IMR-90 (cell line): Measurements from ENCODE around the gene RAP1GAP2. TPM values are rescaled to one million over a fixed set of nuclear protein-coding genes. Genes with fewer than 3 reads are reported as not detected.

Source experiments
- ATAC-seq: fragments of 200-7000 bp; cut with Tn5 transposase; 2 replicates; pipeline ENCODE4 v1.9.1; 2020; ENCODE audit warnings: low read depth, mild to moderate bottlenecking, moderate library complexity
- BruUV-seq: library from RNA; stranded (reverse); fragments of 400-500 nt; replicated peaks from 2 replicates; lab custom pipeline; 2021; lab: Mats Ljungman, UMichigan
- CTCF ChIA-PET: fragments of 300-600 bp; formaldehyde crosslinking; extraction: SDS; loops from one replicate; lab custom pipeline; 2021; ENCODE audit warnings: antibody characterized with exemption; lab: Yijun Ruan, JAX
- POLR2A ChIA-PET: fragments of 300-600 bp; sonication (Branson Sonifier 250); formaldehyde crosslinking; loops from one replicate; lab custom pipeline; 2022; ENCODE audit warnings: antibody characterized with exemption; ENCODE audit not compliant: unreplicated experiment; lab: Charles Lee
- DNase-seq: peaks from one replicate; pipeline ENCODE4 v3.0.0; 2013
- H2AFZ ChIP-seq: replicated peaks from 2 replicates; pipeline ENCODE3; 2013; ENCODE audit warnings: low read length, mild to moderate bottlenecking; ENCODE audit not compliant: poor library complexity
- H2AK5ac ChIP-seq: 2 replicates; pipeline ENCODE4 v1.6.1; 2013; ENCODE audit warnings: low read depth, low read length, inconsistent platforms
- H2AK9ac ChIP-seq: replicated peaks from 2 replicates; pipeline ENCODE3; 2013; ENCODE audit warnings: mild to moderate bottlenecking, low read depth, low read length, moderate library complexity; ENCODE audit not compliant: poor library complexity
- H2BK120ac ChIP-seq: 2 replicates; pipeline ENCODE4 v1.6.1; 2013; ENCODE audit warnings: low read depth, low read length, inconsistent platforms
- H2BK15ac ChIP-seq: 3 replicates; pipeline ENCODE4 v1.6.1; 2013; ENCODE audit warnings: low read depth, low read length, inconsistent platforms
- H2BK20ac ChIP-seq: 2 replicates; pipeline ENCODE4 v1.6.1; 2013; ENCODE audit warnings: low read depth, mild to moderate bottlenecking, inconsistent platforms, low read length, moderate library complexity
- H2BK5ac ChIP-seq: 2 replicates; pipeline ENCODE4 v1.6.1; 2013; ENCODE audit warnings: mild to moderate bottlenecking, low read depth, low read length, inconsistent platforms; ENCODE audit not compliant: poor library complexity, severe bottlenecking
- H3K14ac ChIP-seq: replicated peaks from 2 replicates; pipeline ENCODE4 v1.6.1; 2013; ENCODE audit warnings: low read depth, low read length, inconsistent platforms
- H3K18ac ChIP-seq: 2 replicates; pipeline ENCODE4 v1.6.1; 2013; ENCODE audit warnings: low read depth, low read length, control low read depth
- H3K23ac ChIP-seq: 2 replicates; pipeline ENCODE4 v1.6.1; 2013; ENCODE audit warnings: low read depth, low read length, inconsistent platforms
- H3K27ac ChIP-seq: 2 replicates; pipeline ENCODE4 v1.5.1; 2013; ENCODE audit warnings: mild to moderate bottlenecking, control low read depth, low read length; ENCODE audit not compliant: insufficient read depth
- H3K27me3 ChIP-seq: 2 replicates; pipeline ENCODE4 v1.6.1; 2013; ENCODE audit warnings: low read length; ENCODE audit not compliant: control insufficient read depth, insufficient read depth
- H3K36me3 ChIP-seq: 2 replicates; pipeline ENCODE4 v1.6.1; 2013; ENCODE audit warnings: low read length, mixed read lengths; ENCODE audit not compliant: control insufficient read depth, insufficient read depth
- H3K4ac ChIP-seq: 2 replicates; pipeline ENCODE4 v1.6.1; 2013; ENCODE audit warnings: low read depth, low read length, inconsistent platforms
- H3K4me1 ChIP-seq: 2 replicates; pipeline ENCODE4 v1.6.1; 2013; ENCODE audit warnings: low read length, mixed read lengths; ENCODE audit not compliant: control insufficient read depth, insufficient read depth
- H3K4me2 ChIP-seq: 2 replicates; pipeline ENCODE4 v1.6.1; 2013; ENCODE audit warnings: low read depth, mild to moderate bottlenecking, control low read depth, low read length, moderate library complexity
- H3K4me3 ChIP-seq: 2 replicates; pipeline ENCODE4 v1.5.1; 2013; ENCODE audit warnings: low read depth, mild to moderate bottlenecking, control low read depth, low read length, moderate library complexity; ENCODE audit not compliant: insufficient read depth
- H3K56ac ChIP-seq: 2 replicates; pipeline ENCODE4 v1.6.1; 2013; ENCODE audit warnings: low read length, inconsistent platforms; ENCODE audit not compliant: insufficient read depth; ENCODE audit errors: extremely low read depth
- H3K79me1 ChIP-seq, 2 experiments: 2 replicates each; pipeline ENCODE4 v1.6.1; 2013; ENCODE audit warnings: low read length in 2 of 2, inconsistent platforms in 1 of 2, low read depth in 1 of 2
- H3K9ac ChIP-seq: 2 replicates; pipeline ENCODE4 v1.6.1; 2013; ENCODE audit warnings: low read depth, low read length, control low read depth
- H3K9me1 ChIP-seq: 2 replicates; pipeline ENCODE4 v1.6.1; 2013; ENCODE audit warnings: low read length, inconsistent platforms; ENCODE audit not compliant: insufficient read depth
- H3K9me3 ChIP-seq: 2 replicates; pipeline ENCODE4 v1.6.1; 2013; ENCODE audit warnings: low read length; ENCODE audit not compliant: control insufficient read depth, insufficient read depth
- H4K20me1 ChIP-seq: 2 replicates; pipeline ENCODE4 v1.6.1; 2013; ENCODE audit warnings: low read length, inconsistent platforms; ENCODE audit not compliant: insufficient read depth
- H4K5ac ChIP-seq: 2 replicates; pipeline ENCODE4 v1.6.1; 2013; ENCODE audit warnings: mild to moderate bottlenecking, low read depth, low read length, control low read depth
- H4K8ac ChIP-seq, 2 experiments: 2 replicates each; pipeline ENCODE4 v1.6.1; 2013; ENCODE audit warnings: low read depth in 2 of 2, low read length in 2 of 2, control low read depth in 1 of 2, inconsistent platforms in 1 of 2
- H4K91ac ChIP-seq: 2 replicates; pipeline ENCODE4 v1.6.1; 2013; ENCODE audit warnings: low read depth, low read length, inconsistent platforms; ENCODE audit not compliant: insufficient read depth
- CEBPB ChIP-seq: IDR thresholded peaks from 2 replicates; pipeline ENCODE4 v1.6.1; 2012; ENCODE audit warnings: low read depth, low read length, improper control_type of control experiment
- CHD1 ChIP-seq: IDR thresholded peaks from 2 replicates; pipeline ENCODE4 v1.6.1; 2012; ENCODE audit warnings: low read depth, low read length, improper control_type of control experiment
- CTCF ChIP-seq: conservative IDR thresholded peaks from 2 replicates; pipeline ENCODE4 v1.5.1; 2012; ENCODE audit warnings: mild to moderate bottlenecking, low read depth, low read length, improper control_type of control experiment
- ELK1 ChIP-seq: fragments of 150-350 bp; IDR thresholded peaks from 2 replicates; pipeline ENCODE4 v1.6.1; 2016; ENCODE audit warnings: low read depth, mild to moderate bottlenecking, low read length, moderate library complexity, borderline replicate concordance
- FOS ChIP-seq: fragments of 150-350 bp; IDR thresholded peaks from 2 replicates; pipeline ENCODE4 v1.6.1; 2016; ENCODE audit warnings: low read depth, low read length
- MAZ ChIP-seq: IDR thresholded peaks from 2 replicates; pipeline ENCODE4 v1.6.1; 2012; ENCODE audit warnings: low read depth, mild to moderate bottlenecking, low read length, improper control_type of control experiment, moderate library complexity, borderline replicate concordance
- POLR2A ChIP-seq: IDR thresholded peaks from 2 replicates; pipeline ENCODE4 v1.6.1; 2012; ENCODE audit warnings: mild to moderate bottlenecking, low read depth, low read length
- RFX5 ChIP-seq: IDR thresholded peaks from 2 replicates; pipeline ENCODE4 v1.8.0; 2012; ENCODE audit warnings: low read depth, mild to moderate bottlenecking, low read length, moderate library complexity
- SMC3 ChIP-seq: fragments of 150-350 bp; IDR thresholded peaks from 2 replicates; pipeline ENCODE4 v1.6.1; 2016; ENCODE audit warnings: low read depth, mild to moderate bottlenecking, antibody characterized with exemption, low read length, moderate library complexity
- WGBS, 2 experiments: methylation state at CpG; one replicate each; pipeline versions ENCODE4 v1.1.5 to v1.1.7; 2013; ENCODE audit warnings: missing lambda C conversion rate in 2 of 2; ENCODE audit not compliant: insufficient read length in 1 of 2; ENCODE audit errors: extremely low coverage in 2 of 2; 5-methylcytosine and 5-hydroxymethylcytosine counted together
- dilution Hi-C: fragments of 300-500 bp; cut with HindIII; formaldehyde crosslinking; loops from one replicate; pipeline ENCODE4 v1.14.3; 2018; ENCODE audit warnings: low sequenced_read_pairs; ENCODE audit not compliant: unreplicated experiment
- in situ Hi-C: fragments of 300-500 bp; cut with MboI; formaldehyde crosslinking; loops from 3 replicates; pipeline ENCODE4 v1.14.3; 2019; ENCODE audit warnings: low sequenced_read_pairs, inconsistent platforms, mixed read lengths
- intact Hi-C: fragments of 100-400 bp; cut with micrococcal nuclease; formaldehyde crosslinking; loops from 2 replicates; pipeline ENCODE4 v1.10.0; 2022
- polyA plus RNA-seq, 3 experiments: library from polyadenylated mRNA; depleted of rRNA; stranded (reverse); fragments of >200 nt; gene quantifications; 2 replicates each; pipeline ENCODE4 v1.2.3, GENCODE V29; 2012; ENCODE audit warnings: low replicate concordance in 1 of 3
- total RNA-seq: library from RNA; depleted of rRNA; stranded (reverse); fragments of >200 nt; gene quantifications from 2 replicates; pipeline ENCODE4 v1.2.3, GENCODE V29; 2012

Gene RAP1GAP2
- total and polyA plus RNA-seq, 2 of the 4 experiments (the other 2 are of a cell fraction): 5.7 to 7.5 TPM

- Histone ChIP-seq H2BK5ac (no peak overlapping the region), H3K14ac (no peak overlapping the region), H3K23ac (no peak overlapping the region), H3K36me3 (no peaks in the 10 kb centered on the region), H3K4me3 (no peak overlapping the region), H4K91ac (no peak overlapping the region), H3K4me2 (no peak overlapping the region), H3K27ac (no peak overlapping the region), H3K4ac (no peak overlapping the region), H3K9me3 (no peaks in the 10 kb centered on the region), H2AK9ac (no peak overlapping the region), H3K27me3 (no peaks in the 10 kb centered on the region), H2AFZ (no peak overlapping the region), H2AK5ac (no peak overlapping the region), H3K9ac (no peak overlapping the region), H3K56ac (no peak overlapping the region), H2BK20ac (no peak overlapping the region), H4K8ac (no peak overlapping the region), H3K18ac (no peak overlapping the region), H2BK120ac (no peak overlapping the region), H3K9me1 (no peaks in the 10 kb centered on the region), H4K5ac (no peak overlapping the region), H3K4me1 (peaks cover 3% of the 10 kb centered on the region; the same call in 1 of the 2 replicates), H3K79me1 (peaks cover 4 to 12% of the 10 kb centered on the region in 2 experiments; a peak in 3 of 4 replicates), H4K20me1 (peaks cover 6% of the 10 kb centered on the region), H2BK15ac (no peak overlapping the region)
- WGBS, 2 experiments: 20% methylated on average over 1 of the region's 8 CpGs; no CpG with 5 or more reads in 1 of the 2 experiments
- no TSS peak for BruUV-seq
- ChIA-PET CTCF (no interaction called here), POLR2A (no interaction called here)
- in situ Hi-C loops: no loop called here
- DNase-seq (no peak), ATAC-seq (no peak)
- TF ChIP-seq POLR2A (no peak), RFX5 (no peak), FOS (no peak), ELK1 (no peak), MAZ (no peak), CEBPB (no peak), SMC3 (no peak), CTCF (no peak), CHD1 (no peak)
- intact Hi-C loops: no loop called here
- dilution Hi-C loops: no loop called here
These were observed 83.8 kb downstream of the RAP1GAP2 start for GRCh38 chr17:2880050-2880449.
